Nephron (organoid): Measurements from ENCODE around the gene AHCY.
A peak's percentile ranks its signal among the peaks of the same experiment; 100 is the strongest.
"Not testable (repeated sequence)": the region's sequence is repeated elsewhere in the genome, so short reads cannot be mapped to it uniquely, and the experiment has no call there.

ENCODE experiments used
- H3K27ac Mint-ChIP-seq, 3 experiments: 2 replicates each; pipeline ENCODE4 v1.8.0; 2020; ENCODE audit warnings: mixed read lengths in 3 of 3, mild to moderate bottlenecking in 2 of 3, moderate library complexity in 1 of 3
- H3K27me3 Mint-ChIP-seq: 2 replicates; pipeline ENCODE4 v1.8.0; 2021; ENCODE audit warnings: low read depth, mild to moderate bottlenecking, moderate library complexity, mixed read lengths
- H3K36me3 Mint-ChIP-seq: 2 replicates; pipeline ENCODE4 v1.8.0; 2020; ENCODE audit warnings: low read depth, mixed read lengths
- H3K4me1 Mint-ChIP-seq: 2 replicates; pipeline ENCODE4 v1.8.0; 2020; ENCODE audit warnings: mixed read lengths
- H3K4me3 Mint-ChIP-seq, 3 experiments: 2 replicates each; pipeline ENCODE4 v1.8.0; 2020; ENCODE audit warnings: mild to moderate bottlenecking in 3 of 3, mixed read lengths in 3 of 3, moderate library complexity in 2 of 3
- H3K9me3 Mint-ChIP-seq: 2 replicates; pipeline ENCODE4 v1.8.0; 2020; ENCODE audit warnings: mixed read lengths
- CTCF ChIP-seq, 3 experiments: fragments of 200-600 bp; sonication (generic); IDR thresholded peaks; one replicate each; pipeline ENCODE4 v1.5.0; 2021; ENCODE audit warnings: antibody characterized with exemption in 3 of 3; ENCODE audit not compliant: unreplicated experiment in 3 of 3

AHCY gene

GRCh38 chr20:34268851-34269636, 34.1 kb downstream of the AHCY start:
- Mint-ChIP-seq H3K27me3 (peaks cover 3% of the 10 kb centered on the region), H3K4me1 (no peaks in the 10 kb centered on the region), H3K27ac (no peak overlapping the region), H3K9me3 (no peaks in the 10 kb centered on the region), H3K4me3 (peak overlapping the region; percentile 29 to 75 (median 69)), H3K36me3 (peaks cover 22% of the 10 kb centered on the region)
- TF ChIP-seq CTCF (IDR thresholded peaks at IDR 0.05; ENCODE audit: unreplicated experiment in 3 of 3) = no peak

- no peak overlapping the region for H3K27ac Mint-ChIP-seq
- H3K4me3 Mint-ChIP-seq = peak overlapping the region in 2 of 3 experiments; percentile 38 to 51
- H3K27me3 Mint-ChIP-seq = peaks cover 3% of the 10 kb centered on the region
- no peaks in the 10 kb centered on the region for H3K4me1 Mint-ChIP-seq
- TF ChIP-seq CTCF (IDR thresholded peaks at IDR 0.05; ENCODE audit: unreplicated experiment in 3 of 3) = no peak
- peaks cover 15% of the 10 kb centered on the region for H3K36me3 Mint-ChIP-seq
- H3K9me3 Mint-ChIP-seq = no peaks in the 10 kb centered on the region
Measured at GRCh38 chr20:34268145-34268544, 35.0 kb downstream of the AHCY start.

GRCh38 chr20:34264141-34264540, 39.0 kb downstream of the AHCY start:
- H3K27ac Mint-ChIP-seq = no peak overlapping the region
- no peaks in the 10 kb centered on the region for H3K36me3 Mint-ChIP-seq
- TF ChIP-seq CTCF (IDR thresholded peaks at IDR 0.05; ENCODE audit: unreplicated experiment in 3 of 3) = no peak
- no peaks in the 10 kb centered on the region for H3K27me3 Mint-ChIP-seq
- no peak overlapping the region for H3K4me3 Mint-ChIP-seq
- peaks cover 5% of the 10 kb centered on the region for H3K4me1 Mint-ChIP-seq
- H3K9me3 Mint-ChIP-seq = no peaks in the 10 kb centered on the region

- not testable (repeated sequence) for H3K4me1 Mint-ChIP-seq, H3K36me3 Mint-ChIP-seq, H3K9me3 Mint-ChIP-seq, H3K27ac Mint-ChIP-seq, H3K27me3 Mint-ChIP-seq, H3K4me3 Mint-ChIP-seq
Measured at GRCh38 chr20:34263468-34263867, 39.7 kb downstream of the AHCY start.

GRCh38 chr20:34262488-34263288, 40.5 kb downstream of the AHCY start:
- H3K4me1 Mint-ChIP-seq = peaks cover 5% of the 10 kb centered on the region
- H3K4me3 Mint-ChIP-seq = no peak overlapping the region
- no peaks in the 10 kb centered on the region for H3K9me3 Mint-ChIP-seq
- TF ChIP-seq CTCF (IDR thresholded peaks at IDR 0.05; ENCODE audit: unreplicated experiment in 3 of 3) = no peak
- no peaks in the 10 kb centered on the region for H3K36me3 Mint-ChIP-seq
- peak overlapping the region; percentile 3 to 74 (median 58) for H3K27ac Mint-ChIP-seq
- no peaks in the 10 kb centered on the region for H3K27me3 Mint-ChIP-seq

GRCh38 chr20:34260208-34260942, 42.8 kb downstream of the AHCY start:
- no peak overlapping the region for H3K27ac Mint-ChIP-seq
- H3K9me3 Mint-ChIP-seq = no peaks in the 10 kb centered on the region
- H3K36me3 Mint-ChIP-seq = no peaks in the 10 kb centered on the region
- H3K27me3 Mint-ChIP-seq = no peaks in the 10 kb centered on the region
- peaks cover 19% of the 10 kb centered on the region for H3K4me1 Mint-ChIP-seq
- no peak overlapping the region for H3K4me3 Mint-ChIP-seq
- TF ChIP-seq CTCF (IDR thresholded peaks at IDR 0.05; ENCODE audit: unreplicated experiment in 3 of 3) = no peak
